ENCODE measurements around the gene TDRD15.

TDRD15 gene

DNA sequence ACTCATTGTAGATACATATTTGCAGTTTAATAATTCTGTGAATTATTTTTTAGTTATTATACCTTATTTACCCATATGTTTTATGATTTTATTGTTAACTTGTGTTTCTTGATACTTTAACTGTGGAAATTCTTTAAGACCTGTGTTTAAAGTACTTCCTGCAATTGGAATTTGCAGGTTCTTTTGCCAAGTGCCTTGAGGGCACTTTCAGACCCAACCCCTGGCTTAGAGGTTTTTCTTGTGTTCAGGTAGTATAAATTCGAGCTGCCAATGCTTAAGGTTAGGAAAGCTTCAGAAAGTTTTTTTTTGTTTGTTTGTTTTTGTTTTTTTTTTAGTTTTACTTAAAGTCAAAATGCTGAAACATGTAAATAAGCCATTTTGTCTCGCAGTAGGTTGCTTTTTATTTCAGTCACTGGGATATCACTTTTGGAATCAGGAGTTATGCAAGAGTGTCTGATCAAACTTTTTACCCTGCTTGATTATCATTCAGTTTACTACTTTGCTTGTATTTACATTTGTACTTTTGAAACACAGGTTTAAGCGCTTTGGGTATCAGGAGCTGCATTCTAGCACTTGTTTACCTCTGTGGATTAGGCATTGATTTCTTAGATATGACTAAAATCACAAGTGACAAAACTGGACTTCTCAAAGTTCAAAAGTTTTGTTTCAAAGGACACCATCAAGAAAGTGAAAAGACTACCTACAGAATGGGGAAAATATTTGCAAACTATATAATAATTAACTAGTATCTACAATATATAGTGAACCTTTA, 31.8 kb downstream of the TDRD15 start:
- TF ChIP-seq SIN3A (IDR thresholded peaks at IDR 0.05; ENCODE audit: borderline replicate concordance, insufficient read depth, low read length) = no peak
- TF ChIP-seq TAF1 (IDR thresholded peaks at IDR 0.05; ENCODE audit: borderline replicate concordance, insufficient read depth, low read length) = no peak

DNA sequence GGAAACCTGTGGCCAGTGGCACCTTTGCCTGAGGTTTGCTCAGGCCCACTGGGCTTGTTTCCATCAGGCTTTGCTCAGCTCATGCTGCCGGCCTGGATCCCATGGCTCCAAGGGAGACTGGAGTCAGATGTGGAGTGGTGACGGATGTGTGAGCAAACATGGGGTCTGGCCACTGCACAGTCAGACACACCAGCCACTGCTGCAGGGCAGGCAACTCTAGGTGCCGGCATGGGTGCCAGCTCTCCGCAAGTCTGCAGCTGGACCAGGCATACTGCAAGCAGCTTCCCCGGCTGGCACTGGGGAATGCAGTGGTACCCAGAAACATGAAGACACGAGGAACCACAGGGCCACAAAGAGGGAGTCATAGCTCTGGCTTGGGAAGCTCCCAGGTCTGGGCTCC, 37.4 kb downstream of the TDRD15 start:
- TF ChIP-seq, protein P1, sequence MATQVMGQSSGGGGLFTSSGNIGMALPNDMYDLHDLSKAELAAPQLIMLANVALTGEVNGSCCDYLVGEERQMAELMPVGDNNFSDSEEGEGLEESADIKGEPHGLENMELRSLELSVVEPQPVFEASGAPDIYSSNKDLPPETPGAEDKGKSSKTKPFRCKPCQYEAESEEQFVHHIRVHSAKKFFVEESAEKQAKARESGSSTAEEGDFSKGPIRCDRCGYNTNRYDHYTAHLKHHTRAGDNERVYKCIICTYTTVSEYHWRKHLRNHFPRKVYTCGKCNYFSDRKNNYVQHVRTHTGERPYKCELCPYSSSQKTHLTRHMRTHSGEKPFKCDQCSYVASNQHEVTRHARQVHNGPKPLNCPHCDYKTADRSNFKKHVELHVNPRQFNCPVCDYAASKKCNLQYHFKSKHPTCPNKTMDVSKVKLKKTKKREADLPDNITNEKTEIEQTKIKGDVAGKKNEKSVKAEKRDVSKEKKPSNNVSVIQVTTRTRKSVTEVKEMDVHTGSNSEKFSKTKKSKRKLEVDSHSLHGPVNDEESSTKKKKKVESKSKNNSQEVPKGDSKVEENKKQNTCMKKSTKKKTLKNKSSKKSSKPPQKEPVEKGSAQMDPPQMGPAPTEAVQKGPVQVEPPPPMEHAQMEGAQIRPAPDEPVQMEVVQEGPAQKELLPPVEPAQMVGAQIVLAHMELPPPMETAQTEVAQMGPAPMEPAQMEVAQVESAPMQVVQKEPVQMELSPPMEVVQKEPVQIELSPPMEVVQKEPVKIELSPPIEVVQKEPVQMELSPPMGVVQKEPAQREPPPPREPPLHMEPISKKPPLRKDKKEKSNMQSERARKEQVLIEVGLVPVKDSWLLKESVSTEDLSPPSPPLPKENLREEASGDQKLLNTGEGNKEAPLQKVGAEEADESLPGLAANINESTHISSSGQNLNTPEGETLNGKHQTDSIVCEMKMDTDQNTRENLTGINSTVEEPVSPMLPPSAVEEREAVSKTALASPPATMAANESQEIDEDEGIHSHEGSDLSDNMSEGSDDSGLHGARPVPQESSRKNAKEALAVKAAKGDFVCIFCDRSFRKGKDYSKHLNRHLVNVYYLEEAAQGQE (IDR thresholded peaks at IDR 0.05; ENCODE audit: insufficient read depth in 1 of 2, low read depth in 2 of 2, low read length in 2 of 2) = no peak
- no peak for TF ChIP-seq FOXP2 (optimal IDR thresholded peaks at IDR 0.05; ENCODE audit: borderline replicate concordance, extremely low read depth, extremely low read length, insufficient read depth)
- no peak for TF ChIP-seq SIN3A (IDR thresholded peaks at IDR 0.05; ENCODE audit: borderline replicate concordance, insufficient read depth, low read length)
- TF ChIP-seq TAF1 (IDR thresholded peaks at IDR 0.05; ENCODE audit: borderline replicate concordance, insufficient read depth, low read length) = no peak
- no peak for TF ChIP-seq POLR2AphosphoS5 (IDR thresholded peaks at IDR 0.05; ENCODE audit: low read depth, low read length)

DNA sequence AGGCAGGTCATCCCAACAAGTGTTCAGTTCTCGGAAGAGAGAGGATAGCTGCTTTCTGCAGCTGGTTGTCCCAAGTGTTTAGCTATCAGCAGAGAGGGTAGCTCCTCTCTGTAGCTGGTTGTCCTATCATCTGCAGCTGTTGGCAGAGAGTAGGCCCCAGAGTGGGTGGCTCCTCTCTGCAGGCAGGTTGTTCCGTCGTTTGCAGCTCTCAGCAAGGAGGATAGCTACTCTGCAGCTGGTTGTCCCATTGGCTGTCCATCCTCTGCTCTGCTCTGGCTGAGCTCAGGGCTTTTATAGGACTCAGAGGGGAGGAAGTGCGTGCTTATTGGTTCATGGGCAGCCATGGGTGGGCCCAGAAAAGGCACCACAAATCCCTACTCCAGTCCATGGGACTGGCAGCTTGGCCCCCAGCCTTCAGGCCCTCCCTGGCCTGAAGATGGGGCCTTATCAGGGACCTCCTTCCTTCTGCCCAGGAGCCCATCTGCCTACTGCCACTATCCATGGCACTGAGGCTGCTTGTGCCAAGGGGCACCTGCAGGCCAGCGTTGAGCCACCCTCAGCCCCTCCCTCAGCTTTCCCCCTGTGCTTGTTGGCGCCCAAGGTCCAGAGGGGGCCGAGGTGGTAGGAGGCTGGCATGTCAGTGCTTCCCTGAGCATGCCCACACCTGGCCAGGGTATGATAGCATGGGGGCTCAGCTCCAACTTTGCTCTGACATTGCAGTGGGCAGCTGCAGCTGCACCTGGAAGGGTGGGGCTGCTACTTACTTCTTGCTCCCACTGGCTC, 38.3 kb downstream of the TDRD15 start:
- TF ChIP-seq FOXP2 (optimal IDR thresholded peaks at IDR 0.05; ENCODE audit: borderline replicate concordance, extremely low read depth, extremely low read length, insufficient read depth) = no peak
- no peak for TF ChIP-seq SIN3A (IDR thresholded peaks at IDR 0.05; ENCODE audit: borderline replicate concordance, insufficient read depth, low read length)

DNA sequence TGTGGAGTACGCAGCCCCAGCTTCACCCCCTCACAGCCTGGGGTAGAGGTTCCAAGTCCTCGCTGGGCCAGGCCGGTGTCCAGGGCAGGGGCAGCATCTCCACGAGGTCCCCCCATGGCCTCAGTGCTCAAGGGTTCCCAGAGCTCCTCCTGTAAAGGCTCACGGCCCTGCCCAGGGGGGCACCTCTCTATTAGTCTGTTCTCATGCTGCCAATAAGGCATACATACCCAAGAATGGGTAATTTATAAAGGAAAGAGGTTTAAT, 38.8 kb downstream of the TDRD15 start:
- TF ChIP-seq POLR2AphosphoS5 (IDR thresholded peaks at IDR 0.05; ENCODE audit: low read depth, low read length) = no peak
- TF ChIP-seq TAF1 (IDR thresholded peaks at IDR 0.05; ENCODE audit: borderline replicate concordance, insufficient read depth, low read length) = no peak
- no peak for TF ChIP-seq SIN3A (IDR thresholded peaks at IDR 0.05; ENCODE audit: borderline replicate concordance, insufficient read depth, low read length)
- TF ChIP-seq, protein P1 (IDR thresholded peaks at IDR 0.05; ENCODE audit: insufficient read depth in 1 of 2, low read depth in 2 of 2, low read length in 2 of 2) = no peak
- no peak for TF ChIP-seq FOXP2 (optimal IDR thresholded peaks at IDR 0.05; ENCODE audit: borderline replicate concordance, extremely low read depth, extremely low read length, insufficient read depth)

DNA sequence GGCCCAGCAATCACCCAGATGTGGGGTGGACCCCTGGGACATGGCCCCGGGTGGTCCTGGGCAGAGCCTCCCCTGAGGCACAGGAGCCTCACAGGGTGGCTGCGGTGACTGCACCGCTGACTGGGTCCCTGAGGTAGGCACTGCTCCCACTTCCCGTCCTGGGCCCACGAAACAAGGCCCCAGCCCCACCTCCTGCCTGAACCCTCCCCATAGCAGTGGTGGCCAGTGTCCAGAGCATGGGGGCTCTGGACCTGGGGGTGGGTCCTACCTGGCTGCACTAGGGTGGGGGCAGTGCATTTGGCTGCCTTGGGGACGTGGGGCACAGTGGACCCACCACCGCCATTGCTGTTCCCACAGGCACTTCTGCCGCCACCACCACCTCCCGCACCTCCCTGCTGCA, 39.4 kb downstream of the TDRD15 start:
- no peak for TF ChIP-seq POLR2AphosphoS5 (IDR thresholded peaks at IDR 0.05; ENCODE audit: low read depth, low read length)
- no peak for TF ChIP-seq TAF1 (IDR thresholded peaks at IDR 0.05; ENCODE audit: borderline replicate concordance, insufficient read depth, low read length)
- no peak for TF ChIP-seq FOXP2 (optimal IDR thresholded peaks at IDR 0.05; ENCODE audit: borderline replicate concordance, extremely low read depth, extremely low read length, insufficient read depth)

DNA sequence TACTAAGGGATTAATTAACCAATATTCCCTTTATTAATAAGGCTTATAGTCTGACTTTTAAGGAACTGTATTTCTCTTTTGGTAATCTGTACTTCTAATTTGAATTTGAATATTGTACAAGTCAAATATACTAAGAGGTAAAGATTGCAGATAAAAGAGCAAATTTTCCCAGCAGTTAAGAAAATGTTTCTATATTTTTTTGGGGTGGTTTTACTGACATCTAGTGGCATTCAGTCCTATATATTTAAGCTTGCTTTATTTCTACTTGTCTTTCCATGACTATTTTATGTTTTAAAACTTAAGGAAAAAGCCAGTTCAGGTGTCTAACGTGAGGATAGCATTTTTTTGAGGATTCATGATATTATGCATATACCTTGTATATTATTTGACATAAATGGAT, 41.6 kb downstream of the TDRD15 start:
- no peak for TF ChIP-seq SIN3A (IDR thresholded peaks at IDR 0.05; ENCODE audit: borderline replicate concordance, insufficient read depth, low read length)

DNA sequence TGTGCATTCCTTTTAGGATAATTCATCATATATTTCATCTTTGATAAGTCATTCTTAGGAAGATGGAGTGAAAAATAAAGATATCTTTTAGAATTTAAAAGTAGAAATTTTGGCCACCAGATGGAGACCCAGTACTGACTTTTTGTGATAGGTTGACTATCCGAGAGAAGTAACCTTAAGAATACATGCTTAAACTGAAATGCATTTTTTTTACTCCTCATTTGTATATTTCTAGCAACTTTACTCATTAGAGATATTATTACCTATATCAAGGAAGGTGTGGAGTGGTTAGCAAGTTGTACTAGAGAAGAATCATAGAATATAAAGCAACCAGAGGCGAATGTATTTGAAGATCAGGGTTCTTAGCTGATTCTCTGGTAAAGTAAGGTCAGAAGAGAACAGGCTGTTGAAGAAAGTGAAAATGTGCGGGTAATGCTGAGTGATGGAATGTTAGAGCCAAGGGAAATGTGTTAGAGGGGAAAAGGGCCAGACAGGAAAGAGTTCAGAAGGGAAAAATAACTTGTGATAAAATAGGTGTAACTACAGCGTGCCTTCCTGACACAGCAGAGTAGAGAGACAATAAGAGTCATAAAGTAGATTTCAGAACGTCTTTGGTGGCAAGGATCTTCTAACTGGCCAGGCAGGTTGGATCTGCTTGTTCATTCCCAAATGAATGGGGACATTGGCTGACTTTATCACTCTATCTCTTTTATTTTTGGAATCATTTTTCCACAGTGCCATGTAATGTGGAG, 52.3 kb downstream of the TDRD15 start:
- TF ChIP-seq, protein P1 (IDR thresholded peaks at IDR 0.05; ENCODE audit: insufficient read depth in 1 of 2, low read depth in 2 of 2, low read length in 2 of 2) = no peak
- no peak for TF ChIP-seq TAF1 (IDR thresholded peaks at IDR 0.05; ENCODE audit: borderline replicate concordance, insufficient read depth, low read length)
- TF ChIP-seq SIN3A (IDR thresholded peaks at IDR 0.05; ENCODE audit: borderline replicate concordance, insufficient read depth, low read length) = no peak
- no peak for TF ChIP-seq POLR2AphosphoS5 (IDR thresholded peaks at IDR 0.05; ENCODE audit: low read depth, low read length)
- no peak for TF ChIP-seq FOXP2 (optimal IDR thresholded peaks at IDR 0.05; ENCODE audit: borderline replicate concordance, extremely low read depth, extremely low read length, insufficient read depth)
